Raji (cell line): Measurements from ENCODE around the gene PDCD1LG2.

Experiments
- POLR2A ChIP-seq: IDR thresholded peaks from 2 replicates; pipeline ENCODE4 v1.6.1; 2011; ENCODE audit warnings: low read depth, low read length, control low read depth; ENCODE audit not compliant: insufficient read depth

The PDCD1LG2 gene

DNA sequence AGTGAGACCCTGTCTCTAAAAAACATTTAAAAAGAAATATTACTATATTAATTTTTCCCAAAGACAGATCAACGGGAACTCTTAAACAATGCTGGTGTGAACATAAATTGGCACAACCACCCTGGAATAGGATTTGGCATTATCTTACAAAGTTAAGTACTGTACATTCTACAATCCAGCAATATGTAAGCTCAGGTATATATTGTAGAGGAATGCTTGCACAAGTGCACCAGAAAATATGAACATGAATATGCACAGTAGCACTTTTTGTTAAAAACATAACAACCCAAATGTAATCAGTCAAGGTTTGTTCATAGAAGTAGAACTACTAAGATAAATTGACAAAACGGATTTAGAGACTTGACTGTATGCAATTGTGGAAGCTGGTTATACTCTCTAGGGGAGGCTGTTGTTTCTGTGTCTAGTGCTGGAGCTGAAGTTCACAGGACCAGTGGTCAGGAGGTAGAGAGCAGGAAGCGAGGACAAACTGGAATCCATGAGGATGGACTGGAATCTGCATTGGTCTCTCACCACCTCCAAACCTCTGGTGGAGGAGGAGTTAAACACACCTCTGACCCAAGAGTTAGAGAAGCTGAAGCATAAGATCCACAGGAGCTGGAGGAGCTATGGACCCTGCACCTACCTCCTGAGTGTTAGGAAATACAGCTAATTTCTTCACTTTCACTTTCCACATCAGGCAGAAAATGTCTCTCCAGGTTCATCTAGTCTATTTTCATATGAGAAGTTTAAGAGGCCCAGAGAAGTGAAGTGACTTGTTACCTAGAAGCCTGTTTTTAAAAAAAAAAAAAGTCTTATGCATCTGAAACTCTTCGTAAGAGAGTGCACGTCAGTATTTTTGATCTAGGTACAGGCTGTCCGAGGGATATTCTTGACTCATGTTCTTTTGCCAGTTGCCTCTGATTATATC lies 98.2 kb downstream of the PDCD1LG2 start:
- TF ChIP-seq POLR2A = no peak

DNA sequence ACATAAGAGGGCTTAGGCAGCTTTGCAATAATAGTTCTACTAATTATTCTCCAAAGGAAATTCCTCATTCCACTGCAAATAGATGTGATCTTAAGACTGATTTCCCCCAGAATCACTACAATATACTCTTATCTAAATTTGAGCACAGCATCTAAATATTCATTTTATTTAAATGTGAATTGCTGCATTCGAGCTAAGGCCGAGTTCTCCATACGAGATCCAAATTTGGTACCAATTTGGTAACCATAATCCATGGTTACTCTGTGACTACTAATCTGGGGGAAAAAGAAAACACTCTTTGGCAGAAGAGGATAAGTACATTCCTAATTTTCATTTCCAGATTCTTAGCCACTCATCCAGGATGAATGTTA lies 98.9 kb downstream of the PDCD1LG2 start:
- TF ChIP-seq POLR2A = no peak

DNA sequence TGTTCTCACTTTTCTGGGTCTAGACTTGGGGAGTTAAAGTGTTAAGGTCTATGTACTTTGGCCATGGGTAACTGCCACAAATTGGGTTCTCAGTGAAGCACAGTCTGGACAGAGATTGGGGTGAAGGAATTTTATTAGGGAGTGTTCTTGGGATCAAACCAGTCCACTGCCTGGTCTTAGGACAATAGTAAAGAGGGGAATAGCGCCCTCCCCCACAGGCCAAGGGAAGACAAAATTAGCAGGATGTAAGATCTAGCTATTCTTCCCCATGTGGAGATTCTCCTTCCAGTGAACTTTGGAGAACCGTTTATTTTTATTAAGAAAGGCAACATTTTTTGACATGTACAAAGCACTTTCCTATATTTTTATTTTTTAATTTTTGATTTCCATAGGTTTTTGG lies 100.2 kb downstream of the PDCD1LG2 start:
- TF ChIP-seq POLR2A = no peak

DNA sequence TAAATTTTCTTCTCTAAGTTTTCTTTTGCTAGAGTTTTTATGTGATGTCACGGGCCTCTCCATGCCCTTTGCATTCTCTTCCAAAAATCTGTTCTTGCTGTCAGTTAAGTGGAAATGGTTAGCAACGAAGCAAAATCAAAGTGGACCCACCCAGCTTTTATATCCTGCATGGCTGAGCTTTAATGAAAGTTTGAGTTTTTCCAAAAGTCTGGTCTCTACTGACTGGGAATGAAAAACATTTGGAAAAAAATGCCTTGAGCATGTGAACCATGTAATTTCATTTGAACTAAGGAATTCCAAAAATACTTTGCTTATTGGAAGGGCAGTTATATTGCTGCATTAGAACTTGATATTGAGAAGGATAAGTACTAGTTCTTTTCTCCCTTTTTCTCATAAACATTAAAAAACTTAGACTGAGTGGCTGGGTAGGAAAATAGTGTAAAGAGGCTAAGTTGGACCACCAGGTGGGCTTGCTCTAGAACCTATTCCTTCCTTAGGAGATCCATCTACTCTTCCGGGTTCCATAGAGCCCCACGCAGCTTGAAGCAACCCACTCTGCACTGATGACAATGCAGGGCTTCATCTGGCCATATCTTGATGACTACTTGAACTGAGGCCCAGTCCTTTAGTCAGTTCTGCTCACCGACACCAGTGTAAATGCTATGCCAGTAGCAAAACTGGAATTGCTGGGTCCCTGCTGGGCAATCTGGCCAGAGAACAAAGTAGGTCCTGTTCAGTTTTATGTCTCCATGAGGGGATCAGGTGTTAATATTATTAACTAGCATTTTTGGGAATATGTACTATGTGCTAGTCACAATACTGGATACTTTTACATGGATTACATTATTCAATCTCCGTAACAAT lies 101.2 kb downstream of the PDCD1LG2 start:
- TF ChIP-seq POLR2A = no peak

DNA sequence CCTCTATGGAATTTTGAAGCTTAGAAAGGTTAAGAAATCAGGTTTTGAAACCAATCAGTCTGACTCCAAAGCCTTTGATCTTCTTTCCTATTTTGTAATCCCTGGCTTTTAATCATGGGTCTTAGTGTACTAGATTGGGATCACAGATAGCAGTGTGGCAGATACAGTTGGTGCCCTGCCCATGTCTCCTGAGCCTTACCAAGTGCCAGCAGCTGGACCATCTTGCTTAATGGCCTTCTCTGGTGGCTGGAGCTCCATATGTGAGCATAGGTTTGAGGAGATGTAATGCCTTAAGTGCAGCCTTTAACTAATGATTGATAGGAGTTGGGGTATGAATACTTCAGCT lies 101.8 kb downstream of the PDCD1LG2 start:
- TF ChIP-seq POLR2A = no peak

DNA sequence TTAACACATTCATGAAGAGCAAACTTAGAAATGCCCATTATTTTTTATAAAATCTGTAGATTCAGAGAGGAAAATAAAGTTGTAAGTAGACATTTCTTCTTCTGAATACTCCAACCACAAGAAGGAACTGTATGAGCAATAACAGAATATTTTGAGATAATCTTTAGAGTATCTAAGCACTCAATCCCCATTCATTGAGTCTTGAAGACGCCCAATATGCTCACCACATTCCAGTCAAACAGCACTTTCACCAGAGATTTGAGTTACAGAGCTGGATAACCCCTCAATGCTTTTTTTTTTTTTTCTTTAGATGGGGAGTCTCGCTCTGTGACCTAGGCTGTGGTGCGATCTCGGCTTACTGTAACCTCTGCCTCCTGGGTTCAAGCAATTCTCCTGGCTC lies 103.9 kb downstream of the PDCD1LG2 start:
- no peak for TF ChIP-seq POLR2A

DNA sequence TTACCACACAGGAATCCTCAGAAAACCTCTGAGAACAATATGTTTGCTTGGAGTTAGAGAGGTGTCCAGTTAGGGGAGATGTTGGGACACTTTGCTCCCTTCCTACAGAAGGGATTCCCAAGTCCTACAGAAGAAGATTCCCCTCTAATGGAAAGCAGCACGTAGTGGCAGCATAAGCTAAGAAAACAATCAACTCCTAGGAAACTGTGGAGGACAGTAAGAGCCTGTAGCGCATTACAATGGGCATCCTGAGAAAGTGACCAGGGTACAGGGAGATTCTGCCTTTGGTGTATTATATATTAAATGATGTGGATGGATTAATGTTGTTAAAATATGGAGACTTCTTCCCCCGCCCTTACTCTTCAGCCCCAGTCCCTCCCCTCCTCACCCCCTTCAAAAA lies 104.7 kb downstream of the PDCD1LG2 start:
- no peak for TF ChIP-seq POLR2A

DNA sequence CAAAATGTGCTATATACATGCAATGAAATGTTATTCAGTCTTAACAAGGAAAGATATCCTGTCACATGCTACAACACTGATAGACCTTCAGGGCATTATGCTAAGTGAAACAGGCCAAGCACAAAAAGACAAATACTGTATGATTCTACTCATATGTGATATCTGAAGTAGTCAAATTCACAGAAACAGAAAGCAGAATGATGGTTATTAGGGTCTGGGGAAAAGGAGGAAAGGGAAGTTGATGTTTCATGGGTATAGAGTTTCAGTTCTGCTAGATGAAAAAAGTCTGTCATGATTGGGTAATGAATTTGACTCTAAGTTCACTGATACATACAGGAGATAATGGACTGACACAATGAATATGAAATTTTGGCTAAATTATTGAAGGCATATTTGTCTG lies 107.4 kb downstream of the PDCD1LG2 start:
- TF ChIP-seq POLR2A = no peak

DNA sequence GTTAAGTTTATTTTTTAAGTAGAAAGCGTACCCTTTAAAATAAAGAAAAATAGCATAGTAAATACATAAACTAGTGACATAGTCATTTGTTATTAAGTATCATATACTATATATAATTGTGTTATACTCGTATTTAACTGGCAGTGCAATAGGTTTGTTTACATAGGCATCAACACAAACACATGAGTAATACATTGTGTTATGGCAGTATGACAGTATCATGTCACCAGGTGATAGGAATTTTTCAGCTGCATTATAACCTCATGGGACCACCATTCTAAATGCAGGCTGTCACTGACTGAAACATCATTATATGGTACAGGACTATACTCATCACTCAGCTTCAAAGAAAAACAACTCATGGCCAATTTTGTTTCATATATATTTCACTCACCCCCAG lies 110.2 kb downstream of the PDCD1LG2 start:
- no peak for TF ChIP-seq POLR2A
